Dedifferentiated amniotic fluid mesenchymal stem cell (primary cell): ENCODE data around the gene MSI2.

ENCODE experiments used
- DNase-seq: peaks from one replicate; pipeline ENCODE4 v3.0.0-alpha.2; 2016; ENCODE audit errors: extremely low spot score

MSI2 gene

GRCh38 chr17:57541049-57541448 is 284.7 kb downstream of the MSI2 start:
- no peak for DNase-seq

DNA sequence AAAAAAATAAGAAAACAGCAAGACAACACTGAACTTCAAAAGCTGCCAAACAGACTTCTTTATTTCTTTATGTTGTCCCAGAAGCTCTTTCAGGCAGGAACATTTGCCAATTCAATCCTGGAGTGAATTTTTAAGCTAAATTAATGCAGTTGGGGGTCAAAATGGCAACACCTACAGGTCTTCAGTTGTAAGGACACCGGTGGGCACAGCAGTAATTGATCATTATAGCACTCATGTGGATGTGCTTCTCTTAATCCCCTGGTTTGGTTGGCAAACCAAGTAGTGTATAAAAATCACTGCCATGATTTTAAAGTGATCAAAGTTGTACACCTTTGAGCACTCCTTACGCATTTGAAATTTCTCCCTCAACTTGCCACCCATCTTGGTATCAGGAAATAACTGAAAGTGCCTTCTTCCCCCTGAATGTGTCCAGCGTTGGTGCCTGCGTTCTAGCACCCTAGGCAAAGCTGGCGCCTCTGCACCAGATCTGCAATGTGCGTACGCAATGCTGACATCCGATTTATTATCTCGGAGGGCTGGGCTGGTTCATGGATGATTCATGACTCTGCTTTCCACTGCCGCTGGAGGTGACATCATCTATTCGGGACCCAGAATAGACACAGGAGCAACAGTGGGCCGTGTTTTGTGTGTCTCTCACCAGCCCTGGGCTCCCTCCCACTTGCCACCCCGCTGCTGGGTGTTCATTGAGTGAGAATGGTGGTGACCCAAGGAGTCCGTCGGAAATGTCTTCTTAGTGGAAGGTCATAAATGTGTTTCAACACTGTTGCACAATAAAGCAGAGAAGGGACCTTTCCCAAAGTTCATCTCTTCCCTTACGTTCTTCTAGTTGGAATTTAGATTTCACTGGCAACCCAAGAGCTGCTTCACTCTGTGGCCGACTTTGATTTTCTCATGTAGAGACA is 285.4 kb downstream of the MSI2 start:
- no peak for DNase-seq

DNA sequence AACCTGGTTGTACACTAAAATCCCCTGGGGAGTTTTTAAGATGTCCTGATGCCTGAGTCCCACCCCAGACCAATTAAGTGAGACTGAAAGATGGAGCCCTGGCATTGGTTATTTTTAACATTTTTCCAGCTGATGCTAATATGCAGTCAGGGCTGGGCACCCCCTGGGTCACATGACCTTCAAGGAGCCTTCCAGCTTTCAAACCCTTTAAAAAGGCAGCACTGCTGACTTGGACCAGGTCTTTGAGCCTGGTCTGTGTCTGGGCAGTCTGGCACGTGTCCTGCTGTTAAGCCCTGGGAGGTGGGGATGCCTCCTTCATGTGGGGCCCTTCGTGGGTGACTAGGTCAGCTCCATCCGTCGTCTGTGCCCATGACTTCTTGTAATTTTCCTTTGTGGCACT is 286.2 kb downstream of the MSI2 start:
- DNase-seq: no peak

DNA sequence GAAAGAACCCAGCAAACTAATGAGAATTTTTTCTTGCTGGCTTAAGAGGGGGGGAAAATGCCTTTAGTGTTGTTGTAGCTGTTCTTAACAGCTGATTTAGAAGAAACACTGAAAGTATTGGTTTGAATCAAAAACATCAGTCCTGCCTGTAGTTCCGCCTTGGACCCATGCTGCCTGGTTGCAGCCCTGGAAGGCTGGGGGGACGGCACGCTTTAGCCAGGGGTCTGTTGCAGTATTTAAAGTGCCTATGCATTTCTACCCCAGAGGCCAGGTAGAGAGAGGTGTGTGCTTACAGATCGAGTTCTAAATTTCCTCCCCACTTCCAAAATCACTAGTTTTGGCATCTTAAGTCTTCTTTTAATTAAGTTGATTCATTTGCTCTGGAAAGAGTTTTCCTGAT is 286.9 kb downstream of the MSI2 start:
- no peak for DNase-seq

DNA sequence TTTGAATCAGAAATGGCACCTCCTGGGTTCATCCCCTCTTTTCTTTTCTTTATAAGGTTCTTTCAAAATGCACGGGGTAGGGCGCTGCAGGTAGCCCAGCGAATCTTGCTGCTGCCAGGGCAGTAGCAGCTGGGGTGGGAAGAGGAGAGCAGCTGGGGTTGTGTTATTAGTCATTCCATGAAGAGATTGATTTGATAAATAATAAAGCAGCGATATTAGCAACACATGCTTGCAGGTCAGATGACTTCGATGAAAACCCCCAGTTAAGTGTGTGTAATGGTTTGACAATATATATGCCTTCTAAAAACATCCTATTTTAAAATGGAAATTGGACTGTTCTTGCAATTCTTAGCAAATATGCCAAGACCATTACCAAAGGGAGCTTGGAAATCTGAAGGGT is 288.1 kb downstream of the MSI2 start:
- DNase-seq: no peak

DNA sequence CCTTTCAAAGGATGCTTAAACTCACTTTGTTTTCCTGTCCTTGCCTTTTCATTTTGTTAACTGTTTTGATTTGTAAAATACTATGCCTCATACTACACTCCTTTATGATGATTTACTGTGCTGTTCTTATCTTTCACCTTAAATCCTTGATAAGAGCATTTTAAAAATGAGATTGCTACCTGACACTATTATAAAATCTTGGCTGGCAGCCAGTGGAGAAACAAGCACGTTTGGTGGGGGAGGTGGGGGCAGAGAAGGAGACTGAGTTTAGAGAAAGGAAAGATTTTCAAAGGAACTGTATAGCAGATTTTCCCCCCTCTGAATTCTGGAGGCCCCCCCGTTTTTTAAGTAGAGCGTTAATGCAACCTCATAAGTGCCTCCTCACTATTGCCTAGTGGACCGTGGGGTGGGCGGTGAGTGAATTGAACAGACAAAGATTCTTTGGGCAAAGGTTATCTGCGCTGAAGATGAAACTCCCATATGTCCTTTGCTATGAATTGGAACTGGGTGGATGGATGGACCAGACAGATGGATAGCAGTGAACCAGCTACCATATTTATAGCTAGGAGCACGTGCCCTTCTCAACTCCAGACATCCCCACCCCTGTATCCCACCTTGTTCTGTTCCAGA is 288.6 kb downstream of the MSI2 start:
- DNase-seq: no peak

DNA sequence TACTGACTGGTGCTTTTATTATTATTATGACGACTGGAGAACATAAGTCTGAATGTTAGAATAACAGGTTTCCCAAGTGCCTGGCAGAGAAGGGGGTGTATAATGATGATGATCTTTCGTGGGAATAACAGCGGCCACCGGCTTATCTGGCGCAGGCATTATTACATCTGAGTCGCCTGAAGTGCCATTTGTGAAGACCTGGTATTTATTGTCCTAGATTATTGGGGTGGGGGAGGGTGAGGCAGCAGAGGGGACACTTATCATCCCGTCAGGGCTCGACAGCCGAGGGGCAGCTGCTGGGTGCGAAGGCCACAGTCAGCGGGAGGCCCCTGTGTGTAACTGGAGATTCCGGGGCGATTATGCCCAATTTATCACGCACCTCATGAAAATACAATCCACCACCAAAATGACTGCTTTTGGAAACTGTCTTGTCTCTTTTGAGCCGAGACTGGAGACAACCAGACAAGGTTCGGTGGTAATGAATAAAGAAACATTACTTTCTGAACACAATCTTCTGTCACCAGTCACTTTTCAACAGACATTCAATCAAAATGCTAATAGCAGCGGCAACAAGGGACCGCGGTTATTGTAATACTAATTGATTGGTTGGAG is 289.5 kb downstream of the MSI2 start:
- DNase-seq: no peak

GRCh38 chr17:57548421-57549410 is 292.4 kb downstream of the MSI2 start:
- no peak for DNase-seq

- DNase-seq: no peak
Observed at GRCh38 chr17:57549468-57549867, 293.1 kb downstream of the MSI2 start.

DNA sequence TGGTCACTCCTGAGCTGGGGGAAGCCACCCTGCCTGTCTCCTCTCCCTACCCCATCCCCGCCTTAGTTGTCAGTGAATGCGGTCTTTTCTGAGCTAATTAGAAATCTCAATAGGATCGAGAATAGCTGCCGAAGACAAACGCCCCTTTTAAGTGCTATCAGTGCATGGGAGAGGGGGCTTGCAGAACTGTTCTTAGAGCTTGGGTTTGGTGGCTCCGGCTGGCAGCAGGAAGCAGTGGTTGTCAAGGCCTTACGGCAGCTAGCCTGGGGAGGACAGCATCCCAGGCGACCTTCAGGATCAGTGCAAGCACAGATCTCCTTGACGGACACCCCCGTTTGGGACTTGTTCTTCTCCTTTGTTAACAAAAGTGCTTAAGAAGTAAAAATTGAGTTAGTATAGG is 293.7 kb downstream of the MSI2 start:
- no peak for DNase-seq

DNA sequence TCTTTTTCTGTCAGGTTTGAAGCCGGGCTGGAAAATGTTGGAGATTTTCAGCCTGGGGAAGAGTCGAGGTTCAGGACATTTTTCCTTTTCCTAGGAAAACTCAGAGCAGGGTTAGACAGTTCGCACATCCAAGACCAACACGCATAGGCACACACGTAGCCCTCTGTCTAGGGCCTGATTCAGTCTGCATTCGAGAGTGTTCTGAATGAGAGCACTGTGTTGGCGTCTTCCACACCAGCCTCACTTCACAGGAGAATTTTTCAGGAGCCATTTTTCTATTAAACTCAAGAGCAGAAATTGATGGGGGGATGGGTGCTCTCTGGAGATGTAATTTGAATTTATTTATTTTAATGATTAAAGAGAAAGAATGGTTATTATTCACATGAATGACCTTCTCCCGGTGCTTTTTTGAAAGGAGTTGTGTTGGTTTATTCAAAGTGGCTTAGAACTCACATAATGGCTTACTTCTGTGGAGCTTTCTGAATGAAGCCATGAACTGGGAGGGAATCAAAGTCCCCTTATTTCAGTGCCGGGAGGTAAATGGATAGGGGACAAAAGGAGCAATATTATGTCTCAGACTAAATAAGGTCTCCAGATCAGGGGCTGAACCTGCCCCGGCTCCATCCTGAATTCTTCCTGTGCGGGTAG is 294.5 kb downstream of the MSI2 start:
- DNase-seq: no peak

DNA sequence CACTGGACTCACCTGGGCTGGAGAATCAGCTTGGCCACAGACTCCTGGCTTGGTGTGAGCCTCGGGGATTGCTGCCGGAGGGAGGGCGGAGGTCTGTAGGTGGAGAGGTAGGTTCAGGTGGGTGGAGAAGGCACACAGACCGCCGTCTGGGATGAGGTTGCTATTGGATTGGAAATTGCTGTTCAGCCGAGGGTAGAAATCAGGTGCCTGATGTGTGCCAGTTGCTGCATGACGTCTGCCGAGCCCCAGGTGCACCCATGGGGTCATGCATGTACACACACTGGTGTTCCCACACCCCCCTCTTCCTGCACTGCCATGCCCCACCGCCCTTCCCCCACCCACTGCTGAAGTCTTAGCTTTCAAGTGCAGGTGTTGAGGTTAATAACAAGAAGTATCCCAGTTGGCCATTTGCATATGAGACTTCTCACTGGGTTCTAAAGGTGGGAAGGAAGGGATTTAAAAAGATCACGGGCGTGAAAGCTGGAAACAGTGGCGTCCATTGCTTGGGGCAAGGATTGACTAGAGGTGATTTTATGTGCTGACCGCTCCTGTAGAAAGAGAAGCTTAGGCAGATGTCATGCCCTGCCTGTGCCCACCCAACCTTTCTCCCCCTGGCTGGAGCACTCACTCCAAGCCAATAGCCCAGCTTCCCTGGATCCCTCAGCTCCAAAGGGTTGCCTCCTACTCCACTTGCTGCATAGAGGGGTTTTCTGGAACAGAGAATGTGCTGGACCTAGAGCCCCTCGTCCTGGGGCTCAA is 295.2 kb downstream of the MSI2 start:
- no peak for DNase-seq

DNA sequence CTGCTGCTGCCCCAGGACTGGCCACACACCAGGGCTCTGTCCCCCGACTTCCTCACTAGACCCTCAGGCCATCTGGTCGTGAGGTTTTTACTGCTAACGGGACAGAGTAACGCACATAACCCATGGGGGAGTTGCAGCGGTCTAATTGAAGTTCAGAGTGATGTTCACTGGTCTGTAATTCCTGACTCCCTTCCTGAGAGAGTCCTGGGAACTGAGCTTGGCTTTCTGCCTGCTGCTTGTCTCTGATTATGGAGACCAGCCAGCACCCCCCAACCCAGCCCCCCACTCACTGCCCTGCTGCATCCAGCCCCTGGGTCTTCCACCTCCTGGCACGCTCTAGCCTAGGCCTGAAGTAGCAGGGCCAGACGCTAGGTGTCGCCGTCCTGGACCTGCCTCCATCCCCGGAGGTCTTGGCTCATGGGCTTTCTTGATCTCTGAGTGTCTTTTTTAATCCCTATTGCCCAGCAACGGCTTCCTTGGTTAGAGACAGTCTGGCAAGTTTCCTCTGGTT is 295.8 kb downstream of the MSI2 start:
- no peak for DNase-seq

- DNase-seq: no peak
Observed at GRCh38 chr17:57553526-57553925, 297.2 kb downstream of the MSI2 start.

GRCh38 chr17:57553991-57554825 is 297.9 kb downstream of the MSI2 start:
- no peak for DNase-seq

GRCh38 chr17:57554826-57555635 is 298.7 kb downstream of the MSI2 start:
- DNase-seq: no peak

- no peak for DNase-seq
Observed at GRCh38 chr17:57555636-57556175, 299.4 kb downstream of the MSI2 start.

DNA sequence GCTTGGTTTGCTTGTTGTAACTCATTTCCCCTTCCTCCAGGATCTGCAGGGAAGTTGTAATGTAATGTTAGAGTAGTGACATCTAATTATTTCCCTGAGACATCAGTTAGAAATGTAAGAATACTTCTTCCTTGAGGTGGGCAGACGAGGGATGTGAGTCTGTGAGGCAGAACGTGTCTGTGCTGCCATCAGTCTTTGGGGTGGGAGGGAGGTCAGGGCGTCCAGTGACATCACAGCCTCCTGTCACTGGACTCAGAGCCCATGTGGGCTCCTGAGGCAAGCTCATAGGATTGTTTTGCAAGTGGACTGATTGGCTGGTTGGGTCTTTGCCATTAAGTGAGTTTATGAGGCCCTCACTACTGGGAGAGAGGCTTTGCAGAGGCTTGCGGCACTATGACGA is 300.0 kb downstream of the MSI2 start:
- no peak for DNase-seq
